GM12873 (cell line): ENCODE results near the gene NHS.

Experiments
- TF ChIP-seq, protein P1 (sequence below): IDR thresholded peaks from 2 replicates; pipeline ENCODE4 v1.5.1; 2012; ENCODE audit warnings: low read depth, mild to moderate bottlenecking, moderate library complexity, low read length, control low read depth; ENCODE audit not compliant: insufficient read depth; ENCODE audit errors: missing control alignments

Gene NHS

DNA sequence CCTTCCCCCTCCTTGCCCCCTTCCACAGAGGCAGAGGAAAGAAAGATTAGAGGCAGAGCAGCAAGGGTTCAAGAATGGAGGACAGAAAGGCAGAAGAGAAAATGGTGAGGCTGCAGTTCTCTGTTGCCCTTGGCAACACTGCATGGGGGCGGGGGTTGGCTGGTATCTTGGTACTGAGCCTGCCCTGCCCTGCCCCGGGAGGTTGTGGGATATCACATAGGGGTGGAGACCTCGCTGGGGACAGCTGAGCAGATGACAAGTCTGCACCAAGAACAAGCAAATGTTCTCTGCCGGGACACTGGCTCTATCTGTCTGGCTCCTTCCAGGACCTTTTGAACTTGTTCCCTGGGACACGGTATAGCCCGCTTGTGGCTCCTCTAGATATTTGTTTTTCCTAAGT lies 39.8 kb downstream of the NHS start:
- TF ChIP-seq, protein P1, sequence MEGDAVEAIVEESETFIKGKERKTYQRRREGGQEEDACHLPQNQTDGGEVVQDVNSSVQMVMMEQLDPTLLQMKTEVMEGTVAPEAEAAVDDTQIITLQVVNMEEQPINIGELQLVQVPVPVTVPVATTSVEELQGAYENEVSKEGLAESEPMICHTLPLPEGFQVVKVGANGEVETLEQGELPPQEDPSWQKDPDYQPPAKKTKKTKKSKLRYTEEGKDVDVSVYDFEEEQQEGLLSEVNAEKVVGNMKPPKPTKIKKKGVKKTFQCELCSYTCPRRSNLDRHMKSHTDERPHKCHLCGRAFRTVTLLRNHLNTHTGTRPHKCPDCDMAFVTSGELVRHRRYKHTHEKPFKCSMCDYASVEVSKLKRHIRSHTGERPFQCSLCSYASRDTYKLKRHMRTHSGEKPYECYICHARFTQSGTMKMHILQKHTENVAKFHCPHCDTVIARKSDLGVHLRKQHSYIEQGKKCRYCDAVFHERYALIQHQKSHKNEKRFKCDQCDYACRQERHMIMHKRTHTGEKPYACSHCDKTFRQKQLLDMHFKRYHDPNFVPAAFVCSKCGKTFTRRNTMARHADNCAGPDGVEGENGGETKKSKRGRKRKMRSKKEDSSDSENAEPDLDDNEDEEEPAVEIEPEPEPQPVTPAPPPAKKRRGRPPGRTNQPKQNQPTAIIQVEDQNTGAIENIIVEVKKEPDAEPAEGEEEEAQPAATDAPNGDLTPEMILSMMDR, result no peak

GRCh38 chrX:17415242-17415810 lies 40.3 kb downstream of the NHS start:
- TF ChIP-seq, protein P1, result no peak

- TF ChIP-seq, protein P1, result no peak
Measured at GRCh38 chrX:17417372-17417771, 42.4 kb downstream of the NHS start.

DNA sequence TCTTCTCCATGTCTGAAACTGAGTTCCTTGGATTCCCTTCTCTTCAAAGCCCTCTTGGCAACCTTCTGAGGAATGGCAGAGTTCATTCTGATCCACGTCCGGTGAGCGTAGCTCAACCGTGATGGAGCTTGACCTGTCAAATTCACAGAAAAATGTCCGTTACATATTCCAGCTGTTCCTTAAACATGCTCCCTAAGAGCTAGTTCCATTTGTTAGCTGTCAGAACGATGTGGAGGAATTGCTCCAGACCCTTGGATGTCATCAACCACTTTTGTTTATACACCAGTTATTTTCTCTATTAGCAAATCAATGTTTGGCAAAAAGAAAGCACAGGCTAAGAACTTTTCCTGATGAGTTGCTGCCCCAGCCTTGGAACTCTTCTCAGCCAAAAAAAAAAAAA lies 50.1 kb downstream of the NHS start:
- TF ChIP-seq, protein P1, result no peak

- TF ChIP-seq, protein P1, result no peak
Measured at GRCh38 chrX:17425551-17425950, 50.6 kb downstream of the NHS start.

- TF ChIP-seq, protein P1, result no peak
Measured at GRCh38 chrX:17431171-17431570, 56.2 kb downstream of the NHS start.

DNA sequence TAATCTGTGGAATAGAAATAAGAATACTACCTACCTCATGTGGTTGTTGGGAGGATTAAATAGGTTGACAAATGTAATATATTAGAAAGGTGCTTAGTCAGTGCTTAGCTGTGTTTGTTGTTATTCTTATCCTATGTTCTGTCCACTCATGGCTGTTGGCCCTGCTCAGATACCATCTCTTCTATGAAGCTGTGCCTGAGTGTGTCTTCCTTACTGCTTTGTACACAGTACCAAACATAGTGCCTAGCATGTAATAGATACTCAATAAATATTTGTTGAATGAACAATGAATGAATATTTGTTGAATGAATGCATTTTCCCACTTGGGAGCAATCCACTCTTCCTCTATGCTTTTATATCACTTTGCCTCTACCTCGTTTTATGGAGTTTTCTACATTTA lies 57.2 kb downstream of the NHS start:
- TF ChIP-seq, protein P1, result no peak

- TF ChIP-seq, protein P1, result no peak
Measured at GRCh38 chrX:17433965-17434364, 59.0 kb downstream of the NHS start.
